Head of caudate nucleus (tissue), 42 donors: ENCODE results near the gene ACTR5.
"Not testable (repeated sequence)": the region's sequence is repeated elsewhere in the genome, so short reads cannot be mapped to it uniquely, and the experiment has no call there.

Source experiments
- DNase-seq, 42 donors: peaks; one replicate each; pipeline versions ENCODE4 v3.0.0 to v3.0.0-alpha.2; 2020 to 2021; ENCODE audit warnings: mixed read lengths in 7 of 42
- intact Hi-C: fragments of 100-400 bp; cut with DNase I; formaldehyde crosslinking; loops from one replicate; pipeline ENCODE4 v1.15.0; 2022

ACTR5 gene

GRCh38 chr20:38790200-38791053 lies 42.2 kb downstream of the ACTR5 start:
- intact Hi-C loops, result no loop called here
- peak in 18 of 42 donors; percentile 33 to 78 (median 62) for DNase-seq

DNA sequence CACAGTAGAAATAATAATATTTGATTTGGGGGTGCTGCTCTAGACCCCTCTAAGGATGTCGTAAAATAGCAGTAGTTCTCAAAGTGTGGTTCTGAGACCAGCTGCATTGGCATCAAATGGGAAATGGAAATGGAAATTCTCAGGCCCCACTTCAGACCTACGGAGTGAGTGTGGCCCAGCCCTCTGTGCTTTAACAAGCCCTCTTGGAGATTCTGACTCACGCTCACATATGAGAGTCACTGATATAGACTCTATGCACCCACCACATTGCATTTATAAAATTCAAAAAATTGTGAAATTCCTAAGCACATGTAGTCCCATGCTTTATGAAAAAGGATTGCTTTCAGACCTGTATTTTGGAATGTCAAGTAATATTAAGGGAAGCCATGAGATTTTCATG lies 43.0 kb downstream of the ACTR5 start:
- intact Hi-C loops, result no loop called here
- DNase-seq, result peak in 1 of 42 donors; percentile 60

DNA sequence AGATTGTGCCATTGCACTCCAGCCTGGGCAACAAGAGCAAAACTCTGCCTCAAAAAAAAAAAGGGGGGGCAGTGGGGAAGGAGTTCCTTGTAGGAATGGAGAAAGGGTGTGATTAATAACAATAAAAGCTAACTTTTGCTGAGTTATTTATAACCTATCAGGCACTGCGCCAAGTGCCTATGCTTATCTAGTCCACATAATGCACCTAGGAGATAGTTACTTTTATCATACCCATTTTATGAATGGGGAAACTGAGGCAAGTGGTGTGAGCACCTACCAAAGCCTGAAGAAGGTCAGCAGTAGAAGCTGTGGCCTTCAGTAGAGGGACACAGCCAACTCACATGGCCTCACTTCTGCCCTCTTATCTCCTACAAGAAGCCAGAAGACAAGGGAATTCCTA lies 43.7 kb downstream of the ACTR5 start:
- intact Hi-C loops, result no loop called here
- no peak for DNase-seq

DNA sequence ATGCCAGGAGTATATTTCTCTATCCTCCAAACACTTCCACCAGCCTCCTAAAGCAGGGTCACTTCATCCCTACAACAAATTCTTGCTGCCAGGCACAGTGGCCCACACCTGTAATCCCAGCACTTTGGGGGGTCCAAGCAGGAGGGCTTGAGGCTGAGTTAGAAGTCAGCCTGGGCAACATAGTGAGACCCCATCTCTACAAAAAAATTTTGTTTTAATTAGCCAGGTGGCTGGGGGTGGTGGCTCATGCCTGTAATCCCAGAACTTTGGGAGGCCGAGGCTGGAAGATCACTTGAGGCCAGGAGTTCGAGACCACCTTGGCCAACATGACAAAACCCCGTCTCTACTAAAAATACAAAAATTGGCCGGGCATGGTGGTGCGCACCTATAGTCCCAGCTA lies 45.8 kb downstream of the ACTR5 start:
- DNase-seq, intact Hi-C loops: not testable (repeated sequence)

- intact Hi-C loops, result no loop called here
- no peak for DNase-seq
Observed at GRCh38 chr20:38798266-38798665, 50.0 kb downstream of the ACTR5 start.

DNA sequence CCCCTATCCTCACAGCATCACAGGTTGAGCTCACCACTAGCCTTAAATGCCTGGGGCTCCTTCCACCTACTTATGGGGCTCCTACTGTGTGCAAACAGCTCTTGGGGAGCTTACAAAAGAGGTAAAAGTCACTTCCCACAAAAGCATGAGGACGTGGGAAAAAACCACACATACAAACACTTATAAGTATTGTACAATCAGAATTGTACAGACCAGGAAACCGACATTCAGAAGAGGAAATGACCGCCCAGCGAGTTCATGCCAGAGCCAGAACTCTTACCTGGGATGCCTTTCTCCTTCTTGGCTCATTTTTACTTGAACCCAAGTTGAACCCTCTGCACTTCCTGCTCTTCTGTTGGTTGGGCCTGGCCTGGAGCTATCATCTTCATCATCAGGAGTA lies 50.9 kb downstream of the ACTR5 start:
- intact Hi-C loops, result no loop called here
- DNase-seq, result no peak

GRCh38 chr20:38800882-38801281 lies 52.6 kb downstream of the ACTR5 start:
- intact Hi-C loops, result no loop called here
- no peak for DNase-seq

GRCh38 chr20:38804221-38804620 lies 56.0 kb downstream of the ACTR5 start:
- intact Hi-C loops, result no loop called here
- no peak for DNase-seq

- DNase-seq, result peak in 2 of 42 donors; percentile 34 to 39
- intact Hi-C loops, result loop anchor here (5.0 kb wide), 1 partner anchor 87 kb away; no protein-coding TSS in a partner anchor
Observed at GRCh38 chr20:38804682-38805501, 56.6 kb downstream of the ACTR5 start.

DNA sequence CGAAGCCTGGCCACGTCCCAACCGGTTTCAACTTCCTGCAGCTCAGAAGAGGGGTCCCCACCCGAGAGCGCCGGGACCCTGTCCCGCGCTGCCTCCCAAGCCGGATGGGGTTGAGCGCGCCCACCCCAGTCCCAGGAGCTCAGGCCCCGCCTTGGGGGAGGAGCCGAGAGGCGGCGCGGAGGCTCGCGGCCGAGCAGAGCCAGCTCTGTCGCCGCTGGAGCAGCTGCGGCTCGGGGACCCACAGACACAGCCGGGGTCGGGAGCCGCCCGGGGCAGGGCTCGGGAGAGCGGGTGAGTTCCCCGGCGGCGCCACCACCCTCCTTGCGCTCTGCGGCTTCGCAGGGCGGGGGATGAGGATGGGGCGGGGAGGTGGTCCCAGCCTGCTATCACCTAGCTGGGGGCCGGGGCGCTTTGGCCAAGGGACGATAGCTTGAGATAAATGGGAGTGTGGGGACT lies 57.3 kb downstream of the ACTR5 start, which contains the start of gene PPP1R16B:
Gene PPP1R16B (plus strand): TSS at position 196 of the 456 bp plus-strand sequence. CDS start 30,229 bp downstream, outside the sequence.
- peak; percentile 58 to 94 (median 86) for DNase-seq
- intact Hi-C loops, result loop anchor here (5.0 kb wide), 1 partner anchor 87 kb away; no protein-coding TSS in a partner anchor

GRCh38 chr20:38805958-38806854 lies 57.9 kb downstream of the ACTR5 start:
- DNase-seq, result peak in 35 of 42 donors; percentile 25 to 80 (median 55)
- intact Hi-C loops, result loop anchor here (5.0 kb wide), 1 partner anchor 86 kb away; no protein-coding TSS in a partner anchor

- DNase-seq, result peak in 39 of 42 donors; percentile 32 to 83 (median 59)
- intact Hi-C loops, result loop anchor here (5.0 kb wide), 1 partner anchor 85 kb away; no protein-coding TSS in a partner anchor
Observed at GRCh38 chr20:38806855-38807655, 58.8 kb downstream of the ACTR5 start.

- intact Hi-C loops, result loop anchor here (5.0 kb wide), 1 partner anchor 82 kb away; no protein-coding TSS in a partner anchor
- DNase-seq, result peak in 1 of 42 donors; percentile 36
Observed at GRCh38 chr20:38809942-38810341, 61.7 kb downstream of the ACTR5 start.

- peak in 10 of 42 donors; percentile 35 to 75 (median 53) for DNase-seq
- intact Hi-C loops, result no loop called here
Observed at GRCh38 chr20:38810926-38811630, 62.8 kb downstream of the ACTR5 start.

DNA sequence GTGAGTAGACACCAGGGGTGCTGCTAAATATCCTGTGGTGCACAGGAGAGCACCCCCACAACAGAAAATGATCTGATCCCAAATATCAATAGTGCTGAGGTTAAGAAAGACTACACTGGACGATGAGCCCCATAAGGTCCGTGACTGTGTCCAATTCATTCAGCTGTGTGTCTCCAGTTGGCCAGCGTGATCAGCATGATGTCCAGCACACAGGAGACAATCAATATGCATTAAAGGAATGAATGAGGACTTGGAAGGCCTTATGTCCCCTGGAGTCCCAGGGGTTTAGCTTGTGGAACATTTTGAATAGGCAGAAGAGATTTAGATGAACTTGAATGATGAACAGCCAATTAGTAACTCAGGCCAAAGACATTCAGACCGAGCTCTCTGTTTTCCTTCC lies 63.5 kb downstream of the ACTR5 start:
- intact Hi-C loops, result no loop called here
- no peak for DNase-seq

- peak in 1 of 42 donors; percentile 19 for DNase-seq
- intact Hi-C loops, result no loop called here
Observed at GRCh38 chr20:38812182-38812581, 63.9 kb downstream of the ACTR5 start.
